COLO668 (cell line): ENCODE results near the gene PDE6A.

Experiments used
- DNase-seq: peaks from one replicate; lab custom pipeline; 2025; ENCODE audit not compliant: unreplicated experiment; lab: John Stamatoyannopoulos, UW

The PDE6A gene

GRCh38 chr5:149930749-149931574, 13.6 kb downstream of the PDE6A start:
- DNase-seq: no peak

- DNase-seq: no peak
Observed at GRCh38 chr5:149930043-149930748, 14.4 kb downstream of the PDE6A start.

- no peak for DNase-seq
Observed at GRCh38 chr5:149924486-149924885, 20.1 kb downstream of the PDE6A start.

GRCh38 chr5:149922950-149923349, 21.6 kb downstream of the PDE6A start:
- DNase-seq: no peak

- no peak for DNase-seq
Observed at GRCh38 chr5:149921597-149921996, 23.0 kb downstream of the PDE6A start.

GRCh38 chr5:149917073-149917676, 27.4 kb downstream of the PDE6A start:
- no peak for DNase-seq

- no peak for DNase-seq
Observed at GRCh38 chr5:149916334-149917072, 28.1 kb downstream of the PDE6A start.

- DNase-seq: no peak
Observed at GRCh38 chr5:149915392-149916260, 29.0 kb downstream of the PDE6A start.

GRCh38 chr5:149913436-149914419, 30.9 kb downstream of the PDE6A start:
- no peak for DNase-seq

GRCh38 chr5:149912226-149912871, 32.2 kb downstream of the PDE6A start:
- no peak for DNase-seq

- no peak for DNase-seq
Observed at GRCh38 chr5:149911031-149911430, 33.6 kb downstream of the PDE6A start.

- DNase-seq: no peak
Observed at GRCh38 chr5:149907828-149908227, 36.8 kb downstream of the PDE6A start.

GRCh38 chr5:149904977-149905376, 39.6 kb downstream of the PDE6A start:
- no peak for DNase-seq

GRCh38 chr5:149904293-149904886, 40.2 kb downstream of the PDE6A start:
- DNase-seq: no peak

- no peak for DNase-seq
Observed at GRCh38 chr5:149903404-149903803, 41.2 kb downstream of the PDE6A start.

- no peak for DNase-seq
Observed at GRCh38 chr5:149902177-149902576, 42.4 kb downstream of the PDE6A start.

GRCh38 chr5:149901511-149901910, 43.1 kb downstream of the PDE6A start:
- no peak for DNase-seq

GRCh38 chr5:149900390-149900789, 44.2 kb downstream of the PDE6A start:
- DNase-seq: no peak
